Activated T-helper 1 cell treated with anti-CD3 and anti-CD28 coated beads, Interleukin-2, amount 50 U/mL, for 16 hours (primary cell): ENCODE data around the gene PTPRM.

Experiments
- DNase-seq, 2 donors: peaks; one replicate each; pipeline ENCODE4 v3.0.0-alpha.2; 2020; ENCODE audit warnings: low read depth in 1 of 2, low spot score in 1 of 2

The PTPRM gene

GRCh38 chr18:7750095-7750663, 183.1 kb downstream of the PTPRM start:
- DNase-seq: no peak

GRCh38 chr18:7750966-7751365, 183.8 kb downstream of the PTPRM start:
- DNase-seq: no peak

DNA sequence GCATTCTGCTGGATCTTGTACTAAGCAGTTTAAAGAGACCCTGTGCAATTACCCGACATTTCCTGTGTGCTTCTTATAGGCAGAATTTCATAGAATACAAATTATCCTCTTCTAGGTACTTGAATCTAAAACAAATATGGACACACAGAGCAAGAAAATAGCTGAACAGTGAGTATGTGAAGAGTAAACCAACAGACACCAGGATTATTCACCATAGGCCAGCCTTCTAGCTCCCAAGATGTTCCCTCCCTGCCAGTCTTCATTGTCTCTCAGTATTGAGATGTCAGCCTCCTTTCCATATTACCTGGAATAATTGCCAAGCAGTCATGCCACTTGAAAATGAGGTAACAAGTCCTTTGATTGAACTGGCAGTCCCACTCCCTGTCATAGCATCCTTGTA, 187.1 kb downstream of the PTPRM start:
- no peak for DNase-seq

GRCh38 chr18:7754725-7755181, 187.6 kb downstream of the PTPRM start:
- DNase-seq: no peak

GRCh38 chr18:7755753-7756475, 188.8 kb downstream of the PTPRM start:
- no peak for DNase-seq

GRCh38 chr18:7757175-7757574, 190.1 kb downstream of the PTPRM start:
- no peak for DNase-seq

DNA sequence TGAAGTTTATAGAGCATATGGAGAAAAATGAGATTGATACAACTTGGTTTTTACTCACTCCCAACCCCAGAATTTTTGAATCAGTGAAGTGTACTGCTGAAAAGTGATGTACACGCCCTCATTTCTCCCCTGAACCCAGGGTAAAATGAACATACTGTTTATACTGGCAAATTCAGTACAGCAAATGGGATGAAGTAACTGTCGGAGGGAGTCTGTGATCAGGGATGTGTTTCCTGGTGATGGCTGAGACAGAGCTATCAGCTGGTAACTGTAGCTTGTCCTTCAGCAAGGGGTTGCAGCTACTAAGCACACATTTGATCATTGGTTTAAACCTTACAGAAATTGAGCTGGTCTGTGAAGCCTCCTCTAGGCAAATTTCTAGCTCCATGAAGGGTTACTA, 191.6 kb downstream of the PTPRM start:
- no peak for DNase-seq

DNA sequence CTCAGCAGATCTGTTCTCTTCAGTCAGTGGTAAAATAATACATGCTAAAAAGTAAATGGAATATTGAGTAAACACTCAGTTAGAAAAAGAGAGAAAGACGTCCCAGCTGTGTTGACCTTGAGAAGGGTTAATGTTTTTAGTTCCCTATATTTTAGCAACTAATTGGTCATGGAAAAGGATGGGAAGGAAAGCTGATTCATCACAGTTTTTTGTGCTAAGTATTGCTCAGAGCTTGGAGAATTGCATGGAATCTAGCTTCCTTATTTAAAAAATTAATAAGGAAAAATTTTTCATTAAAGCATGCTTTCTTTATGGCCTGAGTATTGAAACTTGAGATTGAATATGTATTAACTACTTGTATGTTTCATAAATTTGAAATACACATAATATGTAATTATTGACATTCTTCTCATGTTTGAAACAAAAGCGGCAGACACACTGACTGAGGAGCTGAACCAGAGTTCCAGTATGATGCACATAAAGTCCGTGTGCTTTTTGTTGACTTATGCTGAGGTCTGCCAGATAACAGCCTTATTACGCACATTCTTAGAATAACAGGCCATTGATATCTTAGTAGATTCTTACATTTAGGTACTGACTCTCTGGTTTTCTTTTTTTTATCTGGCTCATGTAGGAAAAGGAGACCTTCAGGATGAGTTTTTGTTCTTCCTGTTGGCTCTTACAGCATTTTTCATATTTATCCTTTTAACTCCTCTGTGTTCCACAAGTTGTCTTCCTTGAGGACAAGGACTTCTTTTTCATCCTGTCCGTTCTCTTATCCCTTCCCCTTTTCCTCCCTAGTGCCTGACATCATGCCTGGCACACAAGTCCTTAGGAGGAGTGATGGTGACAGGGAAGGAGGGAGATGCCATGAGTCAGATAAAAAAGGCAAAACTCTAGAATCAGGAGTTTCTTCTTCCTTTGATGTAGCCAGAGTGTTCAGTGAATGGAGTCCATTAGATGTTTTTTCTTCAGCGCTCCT, 194.1 kb downstream of the PTPRM start:
- no peak for DNase-seq

DNA sequence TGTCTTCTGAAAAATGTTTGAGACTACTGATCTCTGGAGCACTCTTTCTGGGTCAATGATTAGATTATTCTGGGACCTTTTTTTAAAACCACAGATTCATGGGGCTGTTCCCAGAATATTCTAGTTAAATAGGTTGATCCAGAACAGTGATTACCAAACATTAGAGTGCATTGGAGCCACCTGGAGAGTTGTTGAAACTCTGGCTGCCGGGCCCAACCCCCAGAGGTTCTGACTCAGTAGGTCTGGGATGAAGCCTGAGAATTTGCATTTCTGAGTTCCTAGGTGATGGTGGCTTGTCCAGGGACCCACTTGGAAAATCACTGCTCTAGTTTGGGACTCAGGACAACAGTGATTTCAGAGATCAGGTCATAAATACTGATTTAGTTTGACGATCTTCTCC, 197.3 kb downstream of the PTPRM start:
- DNase-seq: no peak

DNA sequence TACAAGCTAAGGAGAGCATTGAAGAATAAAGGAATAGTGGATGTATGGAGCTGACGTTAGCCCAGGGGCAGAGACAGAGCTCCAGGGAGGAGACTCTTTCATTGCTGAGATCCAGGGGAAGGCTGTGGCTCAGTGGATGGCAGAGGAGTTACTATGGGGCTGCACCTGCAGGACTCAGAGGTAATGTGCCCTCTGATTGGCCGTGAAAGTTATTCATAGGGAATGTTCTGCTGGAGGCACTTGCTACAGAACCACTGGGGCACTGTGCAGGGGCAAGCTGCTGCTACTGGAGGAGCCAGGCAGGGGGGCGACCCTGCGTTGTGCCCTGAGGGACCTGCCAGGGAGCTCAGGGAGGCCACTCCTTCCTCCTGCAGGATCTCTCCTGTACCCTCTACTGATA, 199.2 kb downstream of the PTPRM start:
- no peak for DNase-seq

GRCh38 chr18:7766817-7767216, 199.7 kb downstream of the PTPRM start:
- no peak for DNase-seq

DNA sequence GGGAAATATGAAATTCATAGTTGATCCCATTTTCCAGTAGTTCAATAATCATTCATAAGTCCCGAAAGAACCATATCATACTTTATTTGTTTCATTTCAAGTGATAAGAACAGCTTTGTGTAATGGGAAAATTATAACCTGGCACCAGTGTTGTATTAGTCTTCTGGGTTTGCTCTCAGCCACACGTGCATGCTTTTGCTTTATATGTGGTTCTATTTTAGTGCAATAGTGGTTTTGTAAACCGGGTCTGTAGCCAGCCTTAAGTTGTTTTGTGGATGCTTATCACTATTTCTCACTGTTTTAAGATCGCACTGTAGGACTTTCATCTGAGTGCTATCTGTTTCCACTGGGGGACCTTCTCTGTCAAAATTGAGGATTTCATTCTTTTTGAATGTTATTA, 203.8 kb downstream of the PTPRM start:
- no peak for DNase-seq

DNA sequence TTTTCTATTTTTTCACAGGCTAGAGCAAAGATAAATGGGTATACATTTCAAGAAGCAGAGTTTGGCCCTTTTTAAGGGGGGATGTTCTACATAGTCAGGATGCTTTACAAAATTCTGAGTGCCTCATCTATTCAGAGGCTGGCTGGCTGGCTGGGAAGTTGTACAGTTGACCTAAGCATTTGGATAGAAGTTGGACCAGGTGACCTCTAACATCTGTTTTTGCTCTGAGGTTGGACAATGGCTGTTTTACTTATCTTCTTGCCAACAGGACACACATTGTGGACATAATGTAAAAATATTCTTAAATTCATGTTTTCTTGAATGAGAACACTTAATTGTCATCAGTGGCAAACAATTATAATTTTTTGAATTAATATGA, 205.4 kb downstream of the PTPRM start:
- no peak for DNase-seq

DNA sequence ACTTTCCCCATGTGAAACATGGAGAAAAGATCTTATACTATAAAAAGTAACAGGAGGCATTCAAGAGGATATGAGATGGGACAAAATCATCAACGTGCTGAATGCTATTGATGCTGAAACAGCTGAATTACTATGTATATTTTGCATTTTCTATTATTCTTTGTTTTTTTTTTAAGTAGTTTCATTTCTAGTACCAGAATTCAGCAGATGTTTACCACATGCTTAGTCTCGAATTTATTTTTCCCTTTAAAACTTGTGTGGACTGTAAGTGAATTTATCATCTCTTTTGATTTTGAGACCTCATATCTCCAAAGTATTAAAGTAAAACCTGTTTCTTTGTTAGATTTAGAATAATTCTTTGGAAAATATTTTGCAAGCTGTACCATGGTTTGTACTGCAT, 205.8 kb downstream of the PTPRM start:
- DNase-seq: no peak

DNA sequence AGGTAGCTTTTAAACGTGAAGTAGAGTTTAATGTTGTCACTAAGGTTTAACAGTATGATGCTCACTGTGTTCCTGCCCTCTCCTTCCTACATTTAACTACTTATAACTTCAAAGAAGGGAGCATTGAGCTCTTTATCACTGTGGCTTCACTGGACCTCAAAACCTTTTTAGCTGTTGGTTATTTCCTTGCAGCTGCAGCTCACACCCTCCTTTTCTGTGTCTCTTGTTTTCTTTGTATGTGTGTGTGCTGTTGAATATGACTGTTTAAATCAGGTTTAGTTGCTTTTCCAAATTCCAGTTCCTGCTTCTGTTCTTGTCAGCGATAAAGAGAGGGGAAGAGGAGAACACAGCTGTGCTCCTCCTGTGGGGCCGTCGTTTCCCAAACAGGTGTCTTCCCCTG, 208.0 kb downstream of the PTPRM start:
- DNase-seq: no peak

- DNase-seq: no peak
These were observed 208.7 kb downstream of the PTPRM start for GRCh38 chr18:7775843-7776242.

DNA sequence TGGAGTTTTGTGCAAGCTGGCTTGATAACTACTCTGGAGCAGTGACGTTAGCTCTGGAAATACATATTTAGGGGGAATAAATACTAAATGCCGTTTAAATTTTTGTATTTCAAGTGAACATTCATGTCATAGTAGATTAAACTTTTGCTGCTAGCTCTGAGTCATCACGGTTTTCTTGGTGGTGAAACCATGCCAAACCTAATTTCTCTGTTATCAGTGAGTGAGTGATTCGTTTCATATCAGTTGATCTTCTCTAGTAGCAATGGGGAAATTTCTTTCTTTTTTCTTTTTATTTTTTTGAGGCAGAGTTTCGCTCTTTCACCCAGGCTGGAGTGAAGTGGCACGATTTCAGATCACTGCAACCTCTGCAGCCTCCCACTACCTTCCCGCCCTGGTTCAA, 211.1 kb downstream of the PTPRM start:
- no peak for DNase-seq

- DNase-seq: no peak
These were observed 212.1 kb downstream of the PTPRM start for GRCh38 chr18:7779211-7779610.

- no peak for DNase-seq
These were observed 217.1 kb downstream of the PTPRM start for GRCh38 chr18:7784171-7784570.

DNA sequence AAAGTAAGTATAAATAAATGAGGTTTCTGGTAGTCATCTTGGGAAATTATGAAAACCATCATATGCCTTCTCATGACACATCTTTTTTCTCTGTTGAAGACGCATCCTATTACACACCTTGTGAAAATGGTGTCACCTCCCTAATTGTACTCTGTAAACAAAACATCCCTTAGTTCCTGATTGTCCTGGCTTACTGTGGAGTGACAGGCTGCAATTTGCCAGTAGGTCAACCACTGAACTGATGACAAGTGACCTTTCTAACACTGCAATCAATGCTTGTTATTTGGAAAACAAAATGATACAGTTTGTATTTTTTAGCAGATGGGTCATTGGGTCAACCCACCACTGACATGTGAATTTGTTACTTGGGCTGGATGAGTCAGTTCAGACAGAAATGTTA, 219.5 kb downstream of the PTPRM start:
- DNase-seq: no peak

DNA sequence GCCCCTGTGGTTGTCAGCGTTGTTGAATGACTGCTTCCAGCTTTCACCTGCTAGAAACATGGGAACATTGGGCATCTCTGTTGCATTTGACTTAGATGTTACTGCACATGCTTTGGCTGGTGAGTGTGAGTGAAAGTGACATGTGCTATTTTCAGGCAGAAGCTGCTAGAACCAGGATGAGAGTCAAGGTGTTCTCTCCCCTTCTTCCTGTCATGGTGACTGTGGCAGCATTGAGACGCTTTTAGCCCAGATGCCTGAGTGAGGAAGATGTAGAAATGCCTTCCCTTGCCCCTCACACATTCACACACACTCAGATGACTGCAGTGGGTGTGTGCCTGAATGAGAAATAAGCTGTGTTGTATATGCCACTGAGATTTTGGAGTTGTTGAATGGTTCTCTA, 220.2 kb downstream of the PTPRM start:
- DNase-seq: no peak
